GM19023 (cell line): ENCODE measurements around the gene FIZ1.

Experiments used
- ATAC-seq: cut with Tn5 transposase; IDR thresholded peaks from one replicate; pipeline ENCODE4 v1.9.1; 2021; ENCODE audit warnings: mild to moderate bottlenecking, moderate library complexity; ENCODE audit not compliant: unreplicated experiment

The FIZ1 gene

DNA sequence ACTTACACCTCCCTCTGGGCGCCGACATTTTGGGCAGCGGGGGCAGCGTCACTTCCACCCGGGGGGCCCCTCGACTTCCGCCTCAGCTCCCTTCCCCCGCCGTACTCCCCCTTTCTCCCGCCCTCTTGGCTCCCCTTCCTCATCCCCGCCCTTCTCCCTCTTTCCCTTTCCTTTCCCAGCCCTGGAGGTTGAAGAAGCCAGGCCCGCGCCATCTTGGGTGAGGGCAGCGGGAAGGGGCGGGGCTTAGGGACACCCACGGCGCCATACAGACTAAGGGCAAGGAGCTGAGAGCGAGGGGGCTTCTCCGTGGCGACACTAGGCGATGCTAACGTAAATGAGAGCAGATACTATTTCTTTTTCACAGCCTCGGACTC is at the start of gene FIZ1:
Gene FIZ1, minus strand, starts transcription at position 50 of the 374 bp plus-strand sequence. CDS start 1,652 bp downstream, outside the sequence.
- ATAC-seq, result peak; percentile 53

DNA sequence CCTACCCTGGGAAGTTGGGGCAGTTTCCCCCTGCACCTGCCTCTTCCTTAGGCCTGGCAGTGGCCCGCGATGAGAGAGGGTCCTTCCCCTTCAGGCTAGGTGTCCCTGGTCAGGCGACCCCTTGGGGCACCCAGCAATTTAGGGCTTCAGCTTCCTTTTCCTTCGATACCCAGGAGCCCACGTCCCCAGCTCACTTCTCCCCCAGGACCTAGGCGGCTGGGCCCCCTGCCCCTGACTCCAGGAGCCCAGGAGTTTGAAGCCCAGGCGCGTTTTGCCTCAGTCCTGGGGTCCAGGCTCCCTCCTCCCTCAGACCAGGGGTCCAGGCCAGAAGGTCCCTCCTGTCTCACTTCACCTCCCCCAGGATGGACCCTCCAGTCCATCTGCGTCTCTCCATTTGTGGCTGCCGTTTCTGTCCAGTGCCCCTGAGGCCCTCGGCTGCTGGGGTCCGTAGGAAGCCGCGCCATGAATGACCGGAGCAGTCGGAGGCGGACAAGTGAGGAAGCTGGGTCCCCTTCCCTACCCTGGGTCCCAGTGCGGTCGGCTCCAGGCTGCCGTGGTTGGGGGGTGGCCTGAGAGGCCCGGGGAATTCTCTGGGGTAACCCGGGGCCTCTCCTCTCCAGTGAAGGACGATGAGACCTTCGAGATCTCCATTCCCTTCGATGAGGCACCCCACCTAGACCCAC is 49.4 kb upstream of the FIZ1 start:
- ATAC-seq, result no peak

- ATAC-seq, result no peak
These were observed 48.6 kb upstream of the FIZ1 start, which contains the start of gene CCDC106 for GRCh38 chr19:55647732-55648584. TSS of gene CCDC106 (plus strand) at chr19:55648212. CDS start at chr19:55649047, 835 bp downstream.

DNA sequence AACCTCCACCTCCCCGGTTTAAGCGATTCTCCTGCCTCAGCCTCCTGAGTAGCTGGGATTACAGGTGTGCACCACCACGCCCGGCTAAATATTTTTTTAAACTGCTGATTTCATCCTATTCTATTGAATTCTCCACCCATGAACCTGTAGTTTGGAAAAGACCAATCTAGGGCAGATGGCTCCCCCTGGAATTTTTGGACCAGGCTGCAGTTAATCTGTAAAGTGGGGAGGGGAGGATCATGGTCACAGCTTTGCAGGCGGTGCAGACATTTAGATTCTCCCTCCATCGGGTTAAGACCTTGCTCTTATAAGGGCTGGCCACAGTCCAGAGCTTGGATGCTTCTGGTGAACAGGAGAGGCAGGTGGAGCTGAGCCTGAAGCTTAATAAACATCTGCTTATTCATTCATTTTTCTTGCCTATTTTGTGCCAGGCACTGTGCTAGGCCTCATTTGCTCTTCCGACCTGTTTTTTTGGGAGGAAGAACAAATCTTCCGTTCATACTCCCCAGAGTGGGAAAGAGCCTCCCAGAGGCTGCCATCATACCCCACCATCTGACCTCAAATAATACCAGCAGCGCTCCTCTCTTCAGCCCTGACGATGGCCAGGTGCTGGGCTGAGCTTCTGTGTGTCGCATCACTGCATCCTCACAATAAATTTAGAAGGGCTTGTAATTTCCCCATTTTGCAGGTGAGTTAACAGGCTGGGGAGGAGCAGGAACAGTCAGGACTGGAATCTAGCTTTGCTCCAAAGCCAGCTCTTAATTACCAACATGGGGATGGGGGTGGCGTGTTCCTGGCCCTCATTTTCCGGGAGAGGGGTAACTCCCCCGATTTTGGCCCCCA is 47.8 kb upstream of the FIZ1 start:
- no peak for ATAC-seq

DNA sequence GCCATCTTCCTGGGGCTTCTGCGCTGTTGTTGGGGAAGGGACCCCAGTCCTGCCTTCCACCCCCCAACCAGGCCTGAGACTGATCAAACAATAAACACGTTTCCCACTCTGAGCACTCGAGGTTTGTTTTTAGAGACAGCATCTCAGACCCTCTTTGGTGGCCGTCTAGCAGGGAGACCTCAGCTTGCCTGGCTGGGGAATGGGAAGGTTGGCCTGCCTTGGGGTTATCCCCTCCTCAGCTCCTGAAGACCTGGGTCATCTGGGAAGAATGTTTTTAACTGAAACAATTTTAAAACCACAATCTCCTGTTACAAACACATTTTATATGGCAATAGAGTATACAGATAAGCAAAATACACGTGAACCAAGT is 46.2 kb upstream of the FIZ1 start:
- no peak for ATAC-seq

DNA sequence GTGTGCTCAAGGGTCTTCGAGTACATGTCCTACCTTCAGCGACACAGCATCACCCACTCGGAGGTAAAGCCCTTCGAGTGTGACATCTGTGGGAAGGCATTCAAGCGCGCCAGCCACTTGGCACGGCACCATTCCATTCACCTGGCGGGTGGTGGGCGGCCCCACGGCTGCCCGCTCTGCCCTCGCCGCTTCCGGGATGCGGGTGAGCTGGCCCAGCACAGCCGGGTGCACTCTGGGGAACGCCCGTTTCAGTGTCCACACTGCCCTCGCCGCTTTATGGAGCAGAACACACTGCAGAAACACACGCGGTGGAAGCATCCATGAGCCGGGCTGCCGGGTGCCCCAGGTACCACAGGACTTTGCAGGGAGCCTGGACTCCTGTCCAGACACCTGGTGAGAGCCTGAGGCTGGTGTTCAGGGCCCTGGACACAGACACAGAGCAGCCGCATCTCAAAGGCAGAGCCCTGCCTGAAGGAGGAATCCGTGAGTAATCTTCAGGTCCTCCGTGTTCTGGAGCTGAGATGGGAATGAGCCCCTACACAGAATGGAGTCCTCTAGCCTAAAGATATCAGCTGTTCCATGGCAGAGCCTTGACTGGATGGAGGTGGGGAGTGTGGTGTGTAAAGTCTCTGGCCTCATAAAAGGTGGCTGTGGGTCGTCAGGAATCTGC is 45.7 kb upstream of the FIZ1 start:
- no peak for ATAC-seq

DNA sequence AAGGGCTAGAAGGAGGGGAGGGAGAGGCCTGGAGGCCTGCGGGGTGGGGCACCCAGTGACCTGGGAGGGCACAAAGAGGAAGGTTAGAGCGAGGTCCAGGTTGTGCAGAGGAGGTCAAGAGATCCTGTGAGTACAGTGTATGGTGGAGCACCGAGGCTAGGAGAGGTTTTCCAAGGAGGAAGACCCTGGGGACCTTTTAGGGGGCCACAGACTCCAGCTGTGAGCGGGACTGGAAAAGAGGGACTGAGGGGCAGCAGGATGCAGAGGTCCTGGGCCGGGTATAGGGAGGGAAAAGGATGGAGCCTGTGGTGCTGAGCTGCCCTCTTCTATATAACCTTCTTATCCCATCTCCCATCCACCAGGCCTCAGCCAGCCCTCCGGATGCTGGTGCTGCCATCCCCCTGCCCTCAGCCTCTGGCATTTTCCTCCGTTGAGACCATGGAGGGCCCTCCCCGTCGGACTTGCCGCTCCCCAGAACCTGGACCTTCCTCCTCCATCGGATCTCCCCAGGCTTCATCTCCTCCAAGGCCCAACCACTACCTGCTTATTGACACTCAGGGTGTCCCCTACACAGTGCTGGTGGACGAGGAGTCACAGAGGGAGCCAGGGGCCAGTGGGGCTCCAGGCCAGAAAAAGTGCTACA is 45.0 kb upstream of the FIZ1 start:
- ATAC-seq, result no peak

DNA sequence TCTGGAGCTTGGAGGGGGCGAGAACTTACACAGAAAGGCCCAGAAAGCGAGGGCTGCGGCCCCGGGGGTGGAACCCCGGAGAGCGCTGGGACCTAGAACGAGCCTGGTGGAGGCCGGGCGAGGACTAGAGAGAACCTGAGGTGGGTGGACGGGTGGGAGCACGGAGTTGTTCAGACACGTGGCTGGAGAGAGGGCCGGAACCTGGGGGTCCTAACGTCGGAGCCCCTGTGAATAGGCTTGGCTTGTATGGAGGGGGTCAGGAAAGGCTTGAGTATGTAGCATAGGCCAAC is 44.5 kb upstream of the FIZ1 start:
- ATAC-seq, result no peak

DNA sequence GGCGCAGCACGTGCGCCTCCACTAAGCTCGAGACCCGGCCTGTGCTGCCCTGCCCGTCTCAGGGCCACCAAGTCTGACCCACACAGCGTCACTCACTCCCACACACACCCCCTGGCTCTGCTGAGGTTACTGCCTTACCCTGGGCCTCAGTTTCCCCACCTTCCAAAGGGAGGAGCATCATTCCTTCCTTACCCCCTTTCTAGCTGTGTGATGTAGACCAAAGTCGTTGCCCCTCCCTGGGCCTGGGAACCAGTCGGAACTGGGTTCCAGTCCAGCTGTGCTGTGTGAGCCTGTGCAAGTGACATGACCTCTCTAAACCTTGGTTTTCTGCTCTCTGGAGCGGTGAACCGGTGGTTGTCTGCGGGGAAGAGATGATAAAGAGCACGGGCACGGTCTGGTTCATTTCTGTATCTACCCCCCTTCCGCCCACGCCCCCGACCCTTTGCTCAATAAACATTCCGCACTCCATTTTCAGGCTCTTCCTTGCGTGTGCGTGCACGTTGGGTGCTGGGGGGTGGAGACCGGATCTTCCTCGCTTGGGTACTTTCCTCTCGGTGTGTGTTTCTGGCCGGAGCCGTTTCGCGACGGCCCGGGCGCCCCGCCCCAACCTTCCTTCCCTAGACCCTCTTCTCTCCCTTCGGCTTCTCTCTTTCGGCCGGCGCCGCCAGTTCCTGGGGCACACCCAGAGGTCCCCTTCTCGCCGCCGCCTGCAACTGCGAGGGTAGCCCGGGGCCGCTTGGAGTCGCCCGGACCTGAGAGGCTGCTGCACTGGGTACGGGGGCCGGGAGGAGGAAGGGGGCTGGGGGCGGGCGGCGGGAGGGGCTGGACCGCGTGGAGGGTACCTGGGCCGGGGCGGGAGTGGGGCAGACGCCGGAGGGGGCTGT is 43.9 kb upstream of the FIZ1 start, which contains the start of gene ZNF581:
Gene ZNF581, plus strand, starts transcription at position 647 of the 884 bp plus-strand sequence. CDS start 923 bp downstream, outside the sequence.
- peak; percentile 32 for ATAC-seq

GRCh38 chr19:55642153-55643002 is 43.1 kb upstream of the FIZ1 start:
- ATAC-seq, result no peak

DNA sequence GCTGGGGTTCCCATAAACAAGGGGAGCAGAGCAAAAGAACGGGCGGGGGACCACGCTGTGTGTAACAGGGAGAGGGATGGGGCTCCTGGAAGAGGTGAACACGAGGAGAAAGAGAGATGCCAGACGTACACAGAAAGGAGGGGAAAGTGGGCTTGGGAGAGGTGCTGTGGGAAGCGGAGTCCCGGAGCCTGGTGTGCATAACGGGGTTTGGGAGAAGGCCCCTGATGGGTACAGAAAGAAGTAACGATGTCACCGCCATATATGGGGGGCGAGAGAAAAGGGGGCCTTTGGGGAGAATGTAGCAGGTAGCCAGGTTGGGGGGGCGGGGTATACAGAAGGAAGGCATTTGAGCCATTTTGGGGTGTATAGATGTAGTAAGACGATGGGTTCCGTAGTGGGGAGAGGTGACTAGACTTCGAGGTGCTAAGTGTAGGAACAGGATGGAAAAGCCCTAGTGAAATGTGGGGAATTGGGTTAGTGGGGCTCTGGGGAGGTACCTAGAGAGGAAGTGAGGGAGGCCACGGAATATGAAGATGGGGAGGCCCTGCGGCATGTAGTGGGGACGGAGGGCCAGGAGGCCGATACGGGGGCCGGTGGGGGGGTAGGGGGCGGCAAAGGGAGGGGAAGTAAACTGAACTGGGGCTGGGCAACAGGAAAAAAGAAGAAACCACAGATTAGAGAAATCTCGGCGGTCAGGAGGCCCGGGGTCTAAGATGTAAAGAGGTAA is 42.3 kb upstream of the FIZ1 start:
- ATAC-seq, result no peak

DNA sequence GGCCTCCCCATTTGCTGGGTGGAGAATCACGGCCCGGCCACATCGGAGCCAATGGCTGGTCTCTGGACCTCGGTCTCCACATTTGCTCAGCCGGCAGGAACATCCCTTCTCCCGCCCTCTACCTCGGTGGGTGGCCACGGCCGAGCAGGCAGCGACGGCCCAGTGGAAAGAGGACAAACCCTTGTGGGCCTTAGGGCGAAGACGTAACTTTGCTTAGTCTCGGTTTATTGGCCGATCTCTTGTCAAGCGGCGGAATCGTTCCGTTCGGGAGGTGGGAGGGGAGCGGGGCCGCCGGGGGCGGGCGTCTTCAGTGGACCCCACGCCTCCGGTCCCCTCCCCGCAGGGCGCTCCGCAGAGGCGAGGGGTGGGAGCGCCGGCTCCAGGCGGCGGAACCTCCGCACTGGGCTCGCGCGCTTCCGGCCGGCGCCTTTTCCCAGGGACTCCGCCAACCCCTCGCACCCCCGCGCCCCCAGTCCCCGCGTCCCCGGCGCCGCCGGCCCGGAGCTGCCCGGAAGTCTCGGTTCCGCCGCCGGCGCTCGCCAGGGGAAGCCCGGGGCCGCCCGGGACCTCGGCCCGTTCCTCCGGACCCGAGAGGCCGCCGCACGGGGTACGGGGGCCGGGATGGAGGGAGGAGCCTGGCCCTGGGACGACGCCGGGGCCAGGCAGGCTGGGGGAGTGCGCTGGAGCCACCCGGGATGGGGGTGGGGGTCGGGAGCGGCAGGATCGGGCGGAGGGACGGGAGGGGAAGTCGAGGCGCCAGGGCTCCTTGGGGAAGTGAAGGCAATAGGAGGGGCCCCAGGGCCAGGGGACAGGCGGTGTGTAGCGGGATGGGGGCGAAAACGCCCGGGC is 41.5 kb upstream of the FIZ1 start, which contains the start of gene ZNF580:
Gene ZNF580, plus strand, starts transcription at position 426 of the 849 bp plus-strand sequence. CDS start 1,507 bp downstream, outside the sequence.
- no peak for ATAC-seq

- ATAC-seq, result no peak
These were observed 40.8 kb upstream of the FIZ1 start for GRCh38 chr19:55640043-55640576.

DNA sequence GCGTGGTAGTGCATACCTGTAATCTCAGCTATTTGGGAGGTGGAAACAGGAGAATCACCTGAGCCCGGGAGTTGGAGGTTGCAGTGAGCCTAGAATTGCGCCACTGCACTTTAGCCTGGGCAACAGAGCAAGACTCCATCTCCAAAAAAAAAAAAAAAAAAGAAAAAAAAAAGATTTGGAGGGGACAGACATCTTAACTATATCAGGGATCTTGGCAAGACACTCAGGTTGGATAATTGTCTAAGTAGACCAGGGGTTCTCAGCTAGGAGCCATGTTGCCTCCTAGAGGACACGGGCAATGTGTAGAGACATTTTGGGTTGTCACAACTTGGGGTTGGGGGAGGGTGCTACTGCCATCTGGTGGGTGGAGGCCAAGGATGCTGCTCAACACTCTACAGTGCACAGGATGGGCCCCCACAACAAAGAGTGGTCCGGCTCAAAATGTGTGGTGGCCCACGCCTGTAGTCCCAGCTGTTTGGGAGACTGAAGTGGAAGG is 39.6 kb upstream of the FIZ1 start:
- ATAC-seq, result no peak

GRCh38 chr19:55637534-55637933 is 38.2 kb upstream of the FIZ1 start:
- no peak for ATAC-seq

- ATAC-seq, result no peak
These were observed 37.4 kb upstream of the FIZ1 start for GRCh38 chr19:55636723-55637122.
